NCI-H446 treated with DMSO at 0.1 percent for 48 hours (cell line): ENCODE measurements around the gene FKRP.
"Not testable (repeated sequence)": the region's sequence is repeated elsewhere in the genome, so short reads cannot be mapped to it uniquely, and the experiment has no call there.

Source experiments
- DNase-seq: peaks from one replicate; lab custom pipeline; 2025; lab: John Stamatoyannopoulos, UW

Gene FKRP

DNA sequence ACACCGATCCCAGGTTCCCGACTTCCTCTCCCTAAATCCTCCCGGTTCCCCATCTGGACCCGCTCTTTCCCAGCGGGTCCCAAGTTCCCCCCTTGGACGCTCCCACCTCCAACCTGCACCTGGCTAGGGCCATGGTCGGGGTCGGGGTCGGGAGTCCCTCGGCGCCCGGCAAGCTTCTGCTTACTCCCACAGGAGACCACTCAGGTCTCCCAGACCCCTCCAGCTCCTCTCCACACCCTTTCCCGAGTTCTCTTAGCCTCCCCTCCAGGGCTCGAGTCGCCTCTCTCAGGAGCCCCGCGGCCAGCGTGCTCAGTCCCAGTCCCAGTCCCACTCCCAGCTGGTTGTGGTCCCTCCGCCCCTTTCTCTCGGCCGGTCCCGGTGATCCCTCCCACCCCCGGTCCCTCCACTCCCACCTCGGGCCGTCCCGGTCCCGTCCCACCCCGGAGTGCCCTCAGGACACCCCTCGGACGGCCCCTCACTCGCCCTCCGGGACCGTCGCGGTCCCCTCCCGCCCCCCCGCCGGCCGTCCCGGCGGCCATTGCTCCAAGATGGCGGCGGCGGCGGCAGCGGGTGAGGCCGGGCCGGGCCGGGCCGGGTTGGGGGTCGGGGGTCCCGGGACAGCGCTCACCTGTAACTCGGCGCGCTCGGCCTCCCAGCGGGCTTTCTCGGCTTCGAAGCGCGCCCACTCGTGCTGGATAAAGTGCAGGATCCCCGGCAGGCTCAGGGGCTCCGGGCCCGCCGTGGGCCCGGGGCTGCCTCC, at the start of gene FKRP:
Gene FKRP, plus strand, starts transcription at position 537 of the 760 bp plus-strand sequence. CDS start 9,394 bp downstream, outside the sequence.
- no peak for DNase-seq

DNA sequence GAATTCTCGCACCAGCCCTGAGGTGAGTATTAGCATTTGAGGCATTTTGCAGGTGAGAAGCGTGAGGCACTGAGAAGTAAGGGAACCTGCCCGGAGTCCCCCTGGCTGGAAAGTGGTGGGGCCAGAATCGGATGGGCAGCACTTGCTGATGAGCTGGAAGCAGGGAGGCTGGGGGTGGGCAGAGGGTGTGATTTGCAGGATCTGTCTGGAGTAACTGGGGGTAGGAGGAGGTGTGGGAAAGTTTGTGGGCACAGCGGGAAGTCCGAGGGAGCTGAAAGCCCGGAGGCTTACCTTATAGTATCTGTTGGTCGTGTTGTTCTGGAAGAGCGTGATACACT, 49.0 kb upstream of the FKRP start:
- no peak for DNase-seq

- no peak for DNase-seq
Measured at GRCh38 chr19:46697204-46697960, 48.5 kb upstream of the FKRP start.

GRCh38 chr19:46698395-46699321, 47.2 kb upstream of the FKRP start:
- DNase-seq = no peak

- DNase-seq = no peak
Measured at GRCh38 chr19:46700704-46701103, 45.2 kb upstream of the FKRP start.

DNA sequence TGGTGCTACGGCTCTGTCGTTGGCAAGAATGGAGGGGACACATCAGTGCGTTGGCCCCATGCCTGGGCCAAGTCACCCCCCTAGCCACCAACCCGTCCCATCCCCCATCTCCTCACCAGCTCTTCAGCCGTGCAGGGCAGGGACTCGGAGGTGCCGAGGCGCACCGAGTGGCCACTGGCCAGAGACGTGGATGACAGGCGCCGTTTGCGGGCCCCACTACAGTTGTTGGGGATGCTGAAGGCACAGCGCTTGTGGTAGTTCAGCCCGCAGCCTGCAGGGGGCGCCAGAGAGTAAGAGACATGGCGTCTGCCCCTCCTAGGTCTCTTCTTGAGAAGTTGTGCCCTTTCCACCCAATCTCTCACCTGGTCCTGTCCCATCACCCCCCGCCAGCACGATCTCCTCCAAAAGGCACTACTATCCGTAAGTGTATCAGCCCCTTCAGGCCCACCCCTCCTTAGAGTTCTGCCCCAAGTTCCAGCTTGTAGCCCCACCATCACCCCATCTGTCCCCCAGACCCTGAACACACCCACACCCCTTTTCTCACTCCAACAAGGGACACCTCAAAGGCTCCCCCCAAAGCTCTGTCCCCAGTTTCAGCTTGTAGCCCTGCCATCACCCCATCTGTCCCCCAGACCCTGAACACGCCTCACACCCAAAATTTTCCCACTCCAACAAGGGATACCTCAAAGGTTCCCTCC, 41.3 kb upstream of the FKRP start:
- DNase-seq = no peak

GRCh38 chr19:46710687-46711086, 35.2 kb upstream of the FKRP start:
- DNase-seq = no peak

GRCh38 chr19:46712768-46713338, 33.0 kb upstream of the FKRP start:
- not testable (repeated sequence) for DNase-seq

DNA sequence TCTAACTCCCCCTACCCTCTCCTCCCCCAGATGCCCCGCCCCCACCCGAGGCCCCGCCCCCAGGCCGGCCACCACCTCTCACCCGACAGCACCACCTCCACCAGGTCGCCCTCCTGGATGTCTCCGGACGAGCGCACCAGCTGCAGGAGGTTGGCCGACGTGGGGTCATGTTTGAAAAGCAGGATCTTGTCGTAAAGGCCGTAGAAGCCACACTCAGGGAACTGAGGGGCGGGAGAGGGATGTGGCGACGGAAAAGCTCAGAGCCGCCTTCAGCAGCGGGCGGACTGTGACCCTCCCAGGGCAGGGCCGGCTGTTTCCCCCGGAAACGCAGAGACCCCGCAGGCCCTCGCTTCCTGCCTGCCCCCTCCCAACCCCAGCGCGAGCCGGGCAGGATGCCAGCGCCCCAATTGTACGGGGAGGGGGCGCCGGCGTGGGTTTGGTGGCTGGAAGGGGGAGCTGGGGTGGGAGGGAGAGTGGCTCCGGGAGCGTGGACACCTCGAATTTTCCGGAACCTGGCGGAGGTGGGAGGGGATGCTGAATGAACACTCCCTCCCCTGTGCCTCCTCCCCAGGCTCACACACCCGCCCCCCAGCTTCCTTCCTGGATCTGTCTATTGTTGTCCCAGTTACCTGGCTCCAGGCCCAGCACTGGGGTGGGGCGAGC, 31.9 kb upstream of the FKRP start:
- DNase-seq = no peak

- no peak for DNase-seq
Measured at GRCh38 chr19:46714444-46715106, 31.3 kb upstream of the FKRP start.

DNA sequence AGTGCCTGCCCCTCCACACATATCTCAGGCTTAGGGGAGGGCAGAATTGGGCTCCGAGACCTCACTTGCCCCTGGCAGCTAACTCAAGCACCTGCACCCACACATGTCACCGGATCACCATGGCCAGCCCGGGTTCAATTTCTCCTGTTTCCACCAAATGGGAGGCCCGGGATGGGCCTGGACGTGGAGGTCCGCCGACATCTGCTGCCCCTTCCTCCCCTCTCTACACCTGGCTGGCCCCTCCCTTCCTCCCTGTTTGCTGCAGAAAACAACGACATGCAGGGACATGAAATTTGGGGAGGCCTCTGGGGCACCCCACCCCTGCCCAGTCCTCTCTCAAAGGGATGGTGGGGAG, 30.3 kb upstream of the FKRP start:
- DNase-seq = no peak

DNA sequence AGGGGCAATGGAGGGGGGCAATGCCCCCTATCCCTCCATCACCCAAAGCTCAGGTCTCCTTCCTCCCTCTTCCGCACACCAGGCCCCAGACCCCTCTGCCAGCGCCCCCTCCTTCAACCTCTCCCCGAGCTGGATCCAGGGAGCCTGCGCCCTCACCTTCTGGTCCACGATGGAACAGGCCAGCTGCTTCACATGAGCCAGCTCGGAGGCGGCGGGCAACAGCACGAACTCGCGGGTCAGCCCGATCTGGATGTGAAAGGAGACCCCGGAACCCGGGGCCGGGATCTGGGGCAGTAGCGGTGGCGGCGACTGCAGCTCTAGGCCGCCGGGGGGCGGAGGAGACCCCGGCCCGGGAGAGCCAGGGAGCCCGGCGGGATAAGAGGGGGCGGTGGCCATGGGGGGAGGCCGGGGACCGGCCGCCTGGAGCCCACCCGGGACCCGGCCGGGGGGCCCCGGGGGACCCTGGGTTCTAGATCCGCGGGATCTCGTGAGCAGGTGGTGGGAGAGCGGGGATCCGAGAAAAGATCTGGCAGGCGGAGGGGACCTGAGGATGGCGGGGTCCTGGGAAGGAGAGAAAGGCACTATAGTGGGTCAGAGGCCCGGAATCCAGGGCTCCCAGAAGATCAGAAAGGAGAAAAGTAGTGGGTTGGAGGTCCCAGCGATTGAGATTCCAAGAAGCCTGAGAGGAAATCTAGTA, 29.7 kb upstream of the FKRP start:
- DNase-seq = no peak

- DNase-seq = no peak
Measured at GRCh38 chr19:46716672-46717033, 29.2 kb upstream of the FKRP start.

GRCh38 chr19:46717034-46717715, 28.7 kb upstream of the FKRP start, which contains the start of gene PRKD2:
Gene PRKD2 (minus strand): TSS chr19:46717114. CDS start chr19:46716370, 744 bp downstream.
- DNase-seq = peak; percentile 48

GRCh38 chr19:46717716-46718143, 28.1 kb upstream of the FKRP start:
- DNase-seq = no peak

GRCh38 chr19:46718157-46718933, 27.5 kb upstream of the FKRP start:
- DNase-seq = no peak

DNA sequence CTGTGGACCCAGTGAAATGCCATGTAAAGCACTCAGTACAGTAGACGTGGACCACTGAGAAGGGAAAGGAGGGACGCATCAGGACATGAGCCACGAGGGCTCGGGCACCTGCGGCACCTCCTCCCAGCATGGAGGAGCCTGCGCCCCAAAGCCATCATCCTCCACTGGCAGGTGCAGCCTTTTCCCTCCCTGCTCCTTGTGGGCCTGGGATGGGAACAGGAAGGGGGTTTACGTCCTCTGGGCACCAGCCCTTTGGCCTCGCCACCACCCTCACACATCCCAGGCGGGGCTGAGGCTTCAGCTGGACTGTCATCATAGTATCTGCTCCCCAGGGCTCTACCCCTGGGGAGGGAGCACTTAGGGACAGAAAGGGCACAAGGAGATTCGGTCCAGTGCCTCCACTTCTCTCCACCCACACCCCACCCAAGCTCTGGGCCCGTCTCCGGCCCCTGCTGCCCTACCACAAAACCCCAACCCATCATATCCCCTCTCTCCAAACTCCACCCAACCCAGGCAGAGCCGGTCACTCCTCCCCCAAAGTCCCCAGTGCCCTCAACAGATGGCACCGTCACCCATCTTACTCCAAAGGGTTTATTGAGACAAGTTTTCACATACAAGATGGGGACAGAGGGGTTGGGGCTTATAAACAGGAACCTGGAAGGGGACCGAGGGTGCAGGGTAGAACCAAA, 26.8 kb upstream of the FKRP start:
- DNase-seq = no peak
